ENCODE results near the gene NUP210. TPM values are rescaled to one million over a fixed set of nuclear protein-coding genes. Genes with fewer than 3 reads are reported as not detected.

Gene NUP210
- total RNA-seq, 1 experiment from 2014 or later: 11.4 TPM

DNA sequence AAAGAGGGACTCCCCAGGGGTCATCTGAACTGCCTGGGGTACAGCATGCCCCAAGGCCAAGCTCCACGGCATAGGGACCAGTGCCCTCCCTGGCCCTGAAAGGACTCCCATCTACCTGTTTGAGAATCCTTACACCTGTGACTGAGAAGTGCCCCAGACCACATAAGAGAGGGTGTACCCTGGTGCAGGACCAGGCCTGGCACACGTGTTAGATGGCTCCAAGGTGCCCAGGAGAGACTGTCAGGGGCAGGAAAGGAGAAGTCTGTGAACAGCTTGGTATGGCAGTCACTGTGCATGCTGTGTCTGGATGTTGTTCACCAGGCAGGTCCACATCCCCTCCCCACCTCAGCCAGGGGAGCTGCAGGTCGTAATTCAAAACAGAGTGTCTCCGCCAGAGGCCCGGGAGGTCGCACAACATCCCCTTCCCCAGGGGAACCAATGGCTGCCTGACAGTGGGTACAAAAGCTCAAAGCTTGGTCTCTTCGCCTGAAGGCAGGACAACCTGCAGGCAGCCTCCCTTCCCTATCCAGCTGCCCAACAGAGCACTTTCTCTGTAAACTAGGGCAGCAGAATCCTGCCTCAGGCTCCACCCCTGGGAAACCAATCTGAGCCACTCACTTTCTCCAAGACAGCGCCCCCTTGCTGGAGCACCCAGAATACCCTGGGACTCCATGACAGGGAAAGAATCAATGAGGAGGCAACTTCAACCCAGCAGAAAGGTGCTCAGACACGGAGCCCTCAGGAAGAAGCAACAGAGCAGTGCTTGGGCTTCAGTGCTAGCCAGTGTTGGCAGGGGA lies 3.9 kb downstream of the NUP210 start:
- ChIA-PET POLR2A (ENCODE audit: low non-redundant PET) (no interaction called here), CTCF (interaction anchor here (1.6 kb wide), 1 partner anchor 324 kb away, joined by 3 read pairs; no protein-coding TSS in a partner anchor)
- no TSS peak for BruUV-seq (replicated peaks)
- Histone ChIP-seq H3K36me3 (ENCODE audit: insufficient read depth, low read length, poor library complexity, severe bottlenecking) (no peaks in the 10 kb centered on the region), H3K27me3 (replicated peaks; ENCODE audit: insufficient read depth, low read depth, low read length, poor library complexity) (no peaks in the 10 kb centered on the region), H3K9me3 (ENCODE audit: low read depth, low read length, poor library complexity, severe bottlenecking) (no peaks in the 10 kb centered on the region), H3K27ac (ENCODE audit: low read depth, low read length, poor library complexity, severe bottlenecking) (no peak overlapping the region), H3K4me3 (ENCODE audit: low read depth, low read length, poor library complexity, severe bottlenecking) (no peak overlapping the region), H3K4me1 (ENCODE audit: insufficient read depth, low read length, poor library complexity, severe bottlenecking) (peaks cover 17% of the 10 kb centered on the region)
- intact Hi-C loops (cut with micrococcal nuclease; ENCODE audit: unreplicated experiment): no loop called here
- TF ChIP-seq, protein P1, sequence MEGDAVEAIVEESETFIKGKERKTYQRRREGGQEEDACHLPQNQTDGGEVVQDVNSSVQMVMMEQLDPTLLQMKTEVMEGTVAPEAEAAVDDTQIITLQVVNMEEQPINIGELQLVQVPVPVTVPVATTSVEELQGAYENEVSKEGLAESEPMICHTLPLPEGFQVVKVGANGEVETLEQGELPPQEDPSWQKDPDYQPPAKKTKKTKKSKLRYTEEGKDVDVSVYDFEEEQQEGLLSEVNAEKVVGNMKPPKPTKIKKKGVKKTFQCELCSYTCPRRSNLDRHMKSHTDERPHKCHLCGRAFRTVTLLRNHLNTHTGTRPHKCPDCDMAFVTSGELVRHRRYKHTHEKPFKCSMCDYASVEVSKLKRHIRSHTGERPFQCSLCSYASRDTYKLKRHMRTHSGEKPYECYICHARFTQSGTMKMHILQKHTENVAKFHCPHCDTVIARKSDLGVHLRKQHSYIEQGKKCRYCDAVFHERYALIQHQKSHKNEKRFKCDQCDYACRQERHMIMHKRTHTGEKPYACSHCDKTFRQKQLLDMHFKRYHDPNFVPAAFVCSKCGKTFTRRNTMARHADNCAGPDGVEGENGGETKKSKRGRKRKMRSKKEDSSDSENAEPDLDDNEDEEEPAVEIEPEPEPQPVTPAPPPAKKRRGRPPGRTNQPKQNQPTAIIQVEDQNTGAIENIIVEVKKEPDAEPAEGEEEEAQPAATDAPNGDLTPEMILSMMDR (conservative IDR thresholded peaks at IDR 0.05; ENCODE audit: low read depth, low read length): peak; percentile 38
- TF ChIP-seq EZH2 (IDR thresholded peaks at IDR 0.05; ENCODE audit: borderline replicate concordance, low read depth, low read length, poor library complexity, severe bottlenecking): no peak
- DNase-seq (ENCODE audit: low spot score): no peak

DNA sequence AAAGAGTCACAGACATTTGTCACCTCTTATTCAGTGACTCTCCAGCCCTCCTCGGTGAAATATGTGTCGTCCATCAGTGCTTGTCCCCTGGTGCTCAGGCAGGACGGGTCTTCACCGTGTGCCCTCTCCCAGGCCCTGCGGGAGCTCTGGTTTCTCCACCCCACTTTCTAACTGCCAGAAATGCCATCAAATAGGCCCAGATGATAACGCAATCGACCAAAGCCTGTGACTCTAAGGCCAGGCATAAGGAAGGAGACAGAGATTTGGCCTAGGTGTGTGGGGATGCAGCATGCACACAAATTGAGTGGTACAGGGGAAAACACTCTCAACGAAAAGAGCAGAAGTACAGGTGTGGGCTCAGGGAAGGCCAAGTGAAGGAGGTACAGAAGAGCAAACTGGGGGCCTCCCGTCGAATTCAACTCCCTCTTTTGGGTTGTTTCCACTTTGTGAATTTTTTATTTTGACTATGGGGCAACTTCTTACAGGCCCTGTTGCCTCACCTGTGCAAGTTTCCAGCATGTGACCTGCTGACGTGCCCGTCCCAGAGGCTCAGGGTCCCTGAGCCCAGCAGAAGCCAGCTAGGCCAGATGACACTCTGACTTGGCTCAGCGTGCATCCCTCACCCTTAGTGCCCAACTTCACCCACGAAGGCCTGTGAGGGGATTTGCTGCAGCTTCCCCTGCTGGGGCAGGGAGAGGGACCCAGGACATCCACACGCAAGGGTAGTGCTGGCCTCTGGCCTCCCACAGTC lies 4.7 kb downstream of the NUP210 start:
- TF ChIP-seq, protein P1 (conservative IDR thresholded peaks at IDR 0.05; ENCODE audit: low read depth, low read length): no peak
- no peak for TF ChIP-seq EZH2 (IDR thresholded peaks at IDR 0.05; ENCODE audit: borderline replicate concordance, low read depth, low read length, poor library complexity, severe bottlenecking)
- ChIA-PET POLR2A (ENCODE audit: low non-redundant PET) (no interaction called here), CTCF (no interaction called here)
- Histone ChIP-seq H3K27ac (ENCODE audit: low read depth, low read length, poor library complexity, severe bottlenecking) (no peak overlapping the region), H3K9me3 (ENCODE audit: low read depth, low read length, poor library complexity, severe bottlenecking) (no peaks in the 10 kb centered on the region), H3K4me1 (ENCODE audit: insufficient read depth, low read length, poor library complexity, severe bottlenecking) (peaks cover 17% of the 10 kb centered on the region), H3K27me3 (replicated peaks; ENCODE audit: insufficient read depth, low read depth, low read length, poor library complexity) (no peaks in the 10 kb centered on the region), H3K36me3 (ENCODE audit: insufficient read depth, low read length, poor library complexity, severe bottlenecking) (no peaks in the 10 kb centered on the region), H3K4me3 (ENCODE audit: low read depth, low read length, poor library complexity, severe bottlenecking) (no peak overlapping the region)
- intact Hi-C loops (cut with micrococcal nuclease; ENCODE audit: unreplicated experiment): no loop called here
- DNase-seq (ENCODE audit: low spot score): no peak
- BruUV-seq (replicated peaks): no TSS peak

DNA sequence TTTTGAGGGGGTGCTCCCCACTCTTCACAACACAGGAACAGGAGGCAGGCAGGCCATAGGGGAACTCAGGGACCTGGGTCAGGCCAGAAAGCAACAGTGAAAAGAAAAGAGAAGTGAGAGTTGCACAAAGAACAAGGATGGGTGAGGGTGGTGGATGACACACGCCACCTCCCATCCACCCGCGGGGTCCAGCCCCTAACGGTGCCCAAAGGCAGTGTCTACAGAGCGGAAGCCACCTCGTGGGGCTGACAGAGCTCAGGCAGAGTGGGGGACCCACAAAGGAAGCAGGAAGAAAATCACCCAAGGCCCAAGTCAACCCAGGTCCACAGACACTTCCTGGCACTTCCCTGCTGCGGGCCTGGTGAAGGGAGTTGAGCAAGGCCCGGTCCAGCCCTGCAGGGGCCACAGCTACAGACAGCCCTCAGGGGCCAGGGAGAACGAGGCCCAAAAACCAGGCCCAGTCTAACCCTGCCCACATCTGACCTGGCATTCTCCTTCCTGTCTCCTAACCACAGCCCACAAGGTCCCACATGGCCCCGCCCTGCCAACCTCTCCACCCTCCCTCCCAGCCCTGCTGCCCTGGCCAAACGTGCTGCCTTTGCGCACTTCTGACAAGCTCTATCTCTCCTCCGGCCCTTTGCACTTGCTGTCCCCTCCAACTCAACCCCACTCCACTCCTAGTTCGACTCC lies 5.9 kb downstream of the NUP210 start:
- Histone ChIP-seq H3K27me3 (replicated peaks; ENCODE audit: insufficient read depth, low read depth, low read length, poor library complexity) (no peaks in the 10 kb centered on the region), H3K27ac (ENCODE audit: low read depth, low read length, poor library complexity, severe bottlenecking) (no peak overlapping the region), H3K4me1 (ENCODE audit: insufficient read depth, low read length, poor library complexity, severe bottlenecking) (peaks cover 17% of the 10 kb centered on the region), H3K9me3 (ENCODE audit: low read depth, low read length, poor library complexity, severe bottlenecking) (no peaks in the 10 kb centered on the region), H3K4me3 (ENCODE audit: low read depth, low read length, poor library complexity, severe bottlenecking) (no peak overlapping the region), H3K36me3 (ENCODE audit: insufficient read depth, low read length, poor library complexity, severe bottlenecking) (no peaks in the 10 kb centered on the region)
- no peak for TF ChIP-seq EZH2 (IDR thresholded peaks at IDR 0.05; ENCODE audit: borderline replicate concordance, low read depth, low read length, poor library complexity, severe bottlenecking)
- TF ChIP-seq, protein P1 (conservative IDR thresholded peaks at IDR 0.05; ENCODE audit: low read depth, low read length): no peak
- ChIA-PET CTCF (no interaction called here), POLR2A (ENCODE audit: low non-redundant PET) (no interaction called here)
- BruUV-seq (replicated peaks): no TSS peak
- no peak for DNase-seq (ENCODE audit: low spot score)
- intact Hi-C loops (cut with micrococcal nuclease; ENCODE audit: unreplicated experiment): no loop called here

Measured in A673 (cell line).